ENCODE measurements around the gene NECAB3. TPM values are rescaled to one million over a fixed set of nuclear protein-coding genes. Genes with fewer than 3 reads are reported as not detected.

Gene NECAB3
- total RNA-seq, 2 donors from 2014 or later, result 142 to 156 TPM

DNA sequence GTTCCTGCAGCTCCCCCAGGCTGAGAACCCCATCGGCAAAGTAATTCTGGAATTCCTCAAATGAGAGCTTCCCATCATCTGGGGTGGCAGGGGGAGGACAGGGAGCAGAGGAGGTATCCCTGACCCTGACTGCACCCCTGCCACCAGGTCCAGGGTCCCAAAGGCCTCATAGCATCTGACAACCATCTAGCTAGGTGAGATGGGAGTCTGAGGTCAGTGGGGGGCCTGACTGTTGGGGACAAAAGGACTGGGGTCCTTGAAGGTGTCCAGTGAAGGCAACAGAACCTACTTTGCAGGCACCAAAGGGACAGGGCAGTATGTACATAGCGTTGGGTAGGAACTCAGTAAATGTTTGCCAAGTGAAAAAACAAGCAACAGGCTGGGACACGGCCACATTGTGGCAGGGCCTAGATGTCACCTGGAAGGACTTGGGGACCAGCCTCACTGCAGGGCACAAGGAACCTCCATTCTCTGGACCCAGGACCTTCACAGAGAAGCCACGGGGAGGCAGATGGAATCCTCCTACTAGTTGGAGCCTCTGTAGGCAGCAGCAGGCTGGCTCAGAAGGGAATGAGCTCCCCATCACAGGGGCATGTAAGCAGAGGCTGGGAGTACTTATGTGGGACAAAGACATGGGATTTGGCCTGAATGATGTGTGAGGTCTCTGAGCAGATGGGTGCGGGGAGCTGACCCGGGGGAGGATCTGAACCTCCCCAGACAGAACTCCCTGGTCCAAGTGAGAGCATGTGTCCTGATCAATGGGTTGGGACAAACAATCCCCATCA is 3.3 kb downstream of the NECAB3 start:
- Histone ChIP-seq H3K4me3 (no peak overlapping the region), H3K36me3 (no peaks in the 10 kb centered on the region), H3K27me3 (replicated peaks; ENCODE audit: insufficient read depth) (no peaks in the 10 kb centered on the region), H3K4me1 (replicated peaks) (peaks cover 13% of the 10 kb centered on the region), H3K9me3 (no peaks in the 10 kb centered on the region), H3K27ac (peak overlapping the region; percentile 90 to 92)
- intact Hi-C loops (cut with DNase I), result no loop called here
- WGBS, result 75% methylated on average over 6 of the region's 6 CpGs
- peak; percentile 67 for DNase-seq (ENCODE audit: low spot score)
- TF ChIP-seq POLR2AphosphoS5 (IDR thresholded peaks at IDR 0.05), result peak; percentile 76
- TF ChIP-seq, protein P1, sequence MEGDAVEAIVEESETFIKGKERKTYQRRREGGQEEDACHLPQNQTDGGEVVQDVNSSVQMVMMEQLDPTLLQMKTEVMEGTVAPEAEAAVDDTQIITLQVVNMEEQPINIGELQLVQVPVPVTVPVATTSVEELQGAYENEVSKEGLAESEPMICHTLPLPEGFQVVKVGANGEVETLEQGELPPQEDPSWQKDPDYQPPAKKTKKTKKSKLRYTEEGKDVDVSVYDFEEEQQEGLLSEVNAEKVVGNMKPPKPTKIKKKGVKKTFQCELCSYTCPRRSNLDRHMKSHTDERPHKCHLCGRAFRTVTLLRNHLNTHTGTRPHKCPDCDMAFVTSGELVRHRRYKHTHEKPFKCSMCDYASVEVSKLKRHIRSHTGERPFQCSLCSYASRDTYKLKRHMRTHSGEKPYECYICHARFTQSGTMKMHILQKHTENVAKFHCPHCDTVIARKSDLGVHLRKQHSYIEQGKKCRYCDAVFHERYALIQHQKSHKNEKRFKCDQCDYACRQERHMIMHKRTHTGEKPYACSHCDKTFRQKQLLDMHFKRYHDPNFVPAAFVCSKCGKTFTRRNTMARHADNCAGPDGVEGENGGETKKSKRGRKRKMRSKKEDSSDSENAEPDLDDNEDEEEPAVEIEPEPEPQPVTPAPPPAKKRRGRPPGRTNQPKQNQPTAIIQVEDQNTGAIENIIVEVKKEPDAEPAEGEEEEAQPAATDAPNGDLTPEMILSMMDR (IDR thresholded peaks at IDR 0.05), result no peak

DNA sequence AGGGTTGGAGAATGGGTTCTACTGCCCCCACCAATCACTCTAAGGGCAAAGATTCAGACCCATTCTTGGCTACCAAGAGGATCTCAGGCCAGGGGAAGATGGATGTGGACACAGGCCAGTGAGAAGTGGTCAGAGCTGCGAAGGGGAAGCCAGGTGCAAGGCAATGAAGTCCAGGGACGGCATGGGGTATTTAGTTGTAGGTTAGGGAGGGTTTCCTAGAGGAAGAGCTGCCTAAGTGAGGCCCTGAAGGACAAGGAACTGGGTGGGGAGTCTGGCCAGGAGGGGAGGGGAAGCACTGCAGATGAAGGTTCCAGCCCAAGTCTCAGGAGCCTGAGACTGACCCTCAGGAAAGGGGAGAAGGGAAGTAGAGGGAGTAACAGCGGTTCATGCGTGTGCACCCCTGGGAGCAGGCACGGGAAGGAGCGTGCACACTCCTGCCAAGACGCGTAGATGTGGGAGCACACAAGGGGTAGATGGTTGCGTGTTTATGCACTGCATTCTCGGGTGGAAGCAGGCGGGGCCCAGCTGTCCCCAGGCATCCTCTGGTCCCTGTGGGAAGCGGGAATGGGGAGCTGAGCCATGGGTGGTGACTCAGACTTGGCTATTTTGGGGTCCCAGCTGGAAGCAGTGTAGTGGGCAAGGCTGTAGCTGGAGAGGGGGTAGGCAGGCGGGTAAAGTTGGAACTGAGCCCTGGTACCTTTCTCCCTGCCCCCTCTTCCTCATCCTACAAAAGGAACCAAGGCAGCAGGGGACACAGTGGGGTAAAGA is 4.2 kb downstream of the NECAB3 start:
- Histone ChIP-seq H3K27ac (peak overlapping the region; percentile 90 to 92), H3K4me3 (no peak overlapping the region), H3K27me3 (replicated peaks; ENCODE audit: insufficient read depth) (no peaks in the 10 kb centered on the region), H3K36me3 (no peaks in the 10 kb centered on the region), H3K4me1 (replicated peaks) (peaks cover 13% of the 10 kb centered on the region), H3K9me3 (no peaks in the 10 kb centered on the region)
- intact Hi-C loops (cut with DNase I), result loop anchor here (5.0 kb wide), 1 partner anchor 213 kb away; no protein-coding TSS in a partner anchor
- no peak for DNase-seq (ENCODE audit: low spot score)
- WGBS, result 80% methylated on average over 13 of the region's 13 CpGs
- TF ChIP-seq, protein P1 (IDR thresholded peaks at IDR 0.05), result no peak
- TF ChIP-seq POLR2AphosphoS5 (IDR thresholded peaks at IDR 0.05) (no peak), POLR2A (IDR thresholded peaks at IDR 0.05) (no peak)

DNA sequence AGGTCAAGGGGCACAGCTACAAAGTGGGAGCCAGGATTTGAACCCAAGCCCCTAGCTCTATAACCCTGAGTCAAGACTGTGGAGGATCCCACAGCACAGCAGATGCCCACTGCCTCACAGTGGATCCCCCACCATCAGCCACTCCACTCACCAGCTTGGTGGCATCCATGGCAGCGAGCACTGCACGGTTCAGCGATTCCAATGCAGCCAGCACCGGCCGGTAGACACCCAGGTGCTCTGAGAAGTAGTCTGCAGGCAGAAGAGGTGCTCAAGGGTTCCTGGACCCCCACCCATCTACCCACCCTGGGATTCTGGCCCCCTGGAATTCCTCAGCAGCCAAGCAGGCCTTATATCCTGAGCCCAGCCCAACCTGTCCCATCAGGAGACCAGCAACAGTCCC is 5.0 kb downstream of the NECAB3 start:
- TF ChIP-seq, protein P1 (IDR thresholded peaks at IDR 0.05), result no peak
- TF ChIP-seq POLR2AphosphoS5 (IDR thresholded peaks at IDR 0.05) (no peak), POLR2A (IDR thresholded peaks at IDR 0.05) (no peak)
- H3K4me1 ChIP-seq (replicated peaks), result peaks cover 13% of the 10 kb centered on the region
- intact Hi-C loops (cut with DNase I), result loop anchor here (5.0 kb wide), 1 partner anchor 212 kb away; no protein-coding TSS in a partner anchor
- no peaks in the 10 kb centered on the region for H3K36me3 ChIP-seq
- H3K9me3 ChIP-seq, result no peaks in the 10 kb centered on the region
- H3K4me3 ChIP-seq, result no peak overlapping the region
- no peaks in the 10 kb centered on the region for H3K27me3 ChIP-seq (replicated peaks; ENCODE audit: insufficient read depth)
- DNase-seq (ENCODE audit: low spot score), result no peak
- H3K27ac ChIP-seq, result peak overlapping the region; percentile 90 to 92
- WGBS, result 93% methylated on average over 5 of the region's 5 CpGs

DNA sequence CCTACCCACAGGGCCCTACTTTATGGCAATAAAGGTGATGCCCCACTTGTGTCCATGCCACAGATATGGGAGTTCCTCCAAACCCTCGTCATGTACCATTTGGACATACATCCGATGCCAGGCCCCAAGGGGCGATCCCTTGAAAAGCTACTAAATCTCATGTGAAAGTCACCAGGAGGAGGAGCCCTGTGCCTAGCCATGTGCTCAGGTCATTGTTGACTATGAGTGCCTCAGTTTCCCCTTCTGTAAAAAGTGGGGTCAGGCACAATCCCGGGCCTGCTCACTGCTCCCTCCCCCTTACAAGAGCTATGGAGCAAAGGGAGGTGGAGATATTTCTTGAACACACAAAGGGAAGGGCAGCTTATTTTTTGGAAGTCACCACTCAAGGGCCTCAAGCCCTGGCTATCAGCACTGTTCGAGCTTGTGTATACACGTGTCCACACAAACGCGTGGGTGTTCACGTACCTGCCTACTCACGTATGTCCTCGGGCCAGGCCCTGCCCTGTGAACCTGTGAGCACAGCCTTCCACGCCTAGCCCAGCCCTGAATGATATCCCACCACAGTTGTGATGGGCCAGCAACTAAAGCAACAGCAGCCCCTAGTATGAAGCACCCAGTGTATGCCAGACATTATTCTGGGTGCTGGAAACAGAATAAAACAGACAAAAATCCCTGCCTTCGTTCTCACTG is 5.6 kb downstream of the NECAB3 start:
- TF ChIP-seq POLR2A (IDR thresholded peaks at IDR 0.05) (no peak), POLR2AphosphoS5 (IDR thresholded peaks at IDR 0.05) (no peak)
- TF ChIP-seq, protein P1 (IDR thresholded peaks at IDR 0.05), result no peak
- Histone ChIP-seq H3K27ac (peak overlapping the region; percentile 90 to 92), H3K27me3 (replicated peaks; ENCODE audit: insufficient read depth) (no peaks in the 10 kb centered on the region), H3K4me1 (replicated peaks) (peaks cover 13% of the 10 kb centered on the region), H3K9me3 (no peaks in the 10 kb centered on the region), H3K4me3 (no peak overlapping the region), H3K36me3 (no peaks in the 10 kb centered on the region)
- DNase-seq (ENCODE audit: low spot score), result no peak
- intact Hi-C loops (cut with DNase I), result loop anchor here (5.0 kb wide), 1 partner anchor 211 kb away; no protein-coding TSS in a partner anchor
- 82% methylated on average over 12 of the region's 13 CpGs for WGBS

Data from prostate gland (tissue), 2 donors.